Gastrocnemius medialis (tissue), 4 donors: ENCODE results near the gene BARX2. TPM values are rescaled to one million over a fixed set of nuclear protein-coding genes. Genes with fewer than 3 reads are reported as not detected.

Source experiments
- ATAC-seq, 2 donors: fragments of 150-250 bp; one replicate each; pipeline ENCODE4 v1.9.1; 2016
- DNase-seq, 2 donors: peaks; one replicate each; pipeline ENCODE4 v3.0.0-alpha.2; 2019
- H3K27ac ChIP-seq, 4 donors: fragments of 200-600 bp; sonication (generic); 1 replicate in 1 of 4; 2 replicates in 3 of 4; pipeline ENCODE4 v1.5.1; 2016 to 2018; ENCODE audit warnings: mild to moderate bottlenecking in 2 of 4, moderate library complexity in 1 of 4
- H3K27me3 ChIP-seq, 3 donors: fragments of 200-600 bp; sonication (generic) in 2 of 3; 1 replicate in 1 of 3; 2 replicates in 2 of 3; pipeline versions ENCODE4 v1.5.1 to v1.6.0; 2016 to 2019; ENCODE audit warnings: mild to moderate bottlenecking in 1 of 3, moderate library complexity in 1 of 3
- H3K36me3 ChIP-seq, 2 donors: fragments of 200-600 bp; sonication (generic) in 1 of 2; one replicate each; pipeline ENCODE4 v1.5.1; 2017 to 2018
- H3K4me1 ChIP-seq, 2 donors: fragments of 200-600 bp; sonication (generic) in 1 of 2; one replicate each; pipeline ENCODE4 v1.5.1; 2016 to 2017; ENCODE audit warnings: mild to moderate bottlenecking in 2 of 2
- H3K4me3 ChIP-seq, 4 donors: fragments of 200-600 bp; sonication (generic) in 3 of 4; 1 replicate in 1 of 4; 2 replicates in 3 of 4; pipeline ENCODE4 v1.5.1; 2016 to 2019; ENCODE audit warnings: mild to moderate bottlenecking in 2 of 4
- H3K9me3 ChIP-seq, 3 donors: fragments of 200-600 bp; sonication (generic) in 2 of 3; 1 replicate in 1 of 3; 2 replicates in 2 of 3; pipeline ENCODE4 v1.5.1; 2016 to 2019
- POLR2A ChIP-seq, 2 donors: fragments of 450-650 bp; IDR thresholded peaks; one replicate each; pipeline ENCODE4 v1.6.1; 2017; ENCODE audit warnings: antibody characterized with exemption in 2 of 2, mild to moderate bottlenecking in 2 of 2, moderate library complexity in 2 of 2
- in situ Hi-C, 4 donors: fragments of 200-750 bp; cut with MboI; loops; one replicate each; pipeline versions ENCODE4 v1.15.0 to v1.8.0; 2017; ENCODE audit warnings: low sequenced_read_pairs in 4 of 4
- intact Hi-C: fragments of 100-400 bp; cut with DNase I; formaldehyde crosslinking; loops from one replicate; pipeline ENCODE4 v1.15.1; 2023; ENCODE audit warnings: low total_unique reads
- total RNA-seq, 4 donors: library from RNA; depleted of rRNA; stranded (reverse); fragments of >200 nt; gene quantifications; one replicate each; pipeline versions ENCODE4 v1.1.0 to v1.2.3, GENCODE V29; 2016
- TF ChIP-seq, protein P1 (sequence below), 5 experiments: fragments of 450-650 bp in 3 of 5; fragments of 200-600 bp in 2 of 5; sonication (generic) in 2 of 5; IDR thresholded peaks in 4 of 5; conservative IDR thresholded peaks in 1 of 5; 1 replicate in 4 of 5; 2 replicates in 1 of 5; pipeline ENCODE4 v1.5.1; 2016 to 2019; ENCODE audit warnings: antibody characterized with exemption in 5 of 5, mild to moderate bottlenecking in 3 of 5, moderate library complexity in 3 of 5

BARX2 gene
- total RNA-seq, 4 donors from 2014 or later: 1.2 to 4.4 TPM; not detected in 2

DNA sequence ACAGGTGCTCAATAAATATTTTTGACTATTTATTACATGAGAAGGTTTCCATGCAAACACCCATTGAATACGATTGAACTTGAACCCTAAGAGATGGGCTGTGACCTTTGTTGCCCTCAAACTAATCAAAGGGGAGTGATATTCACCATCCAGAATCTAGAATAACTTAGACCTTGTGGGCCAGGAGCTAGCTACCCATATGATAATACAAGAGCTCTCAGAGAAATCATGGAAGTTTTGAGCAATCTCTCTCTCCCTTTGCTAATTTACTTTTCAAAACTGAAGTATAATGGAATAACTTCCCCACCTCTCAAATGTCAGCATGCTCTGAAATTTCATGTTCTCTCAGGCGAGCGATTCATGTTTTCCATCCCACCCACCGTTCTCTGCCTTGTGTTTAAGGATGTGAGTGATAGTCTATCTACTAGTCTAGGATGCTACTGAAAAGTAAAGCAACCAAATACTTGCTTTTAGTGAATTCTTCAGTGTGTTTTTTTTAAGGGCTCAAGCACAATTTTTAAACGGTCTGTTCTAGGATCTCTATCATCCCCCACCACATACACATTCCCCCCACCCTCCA, 33.3 kb downstream of the BARX2 start:
- no peak for DNase-seq
- in situ Hi-C loops: no loop called here

DNA sequence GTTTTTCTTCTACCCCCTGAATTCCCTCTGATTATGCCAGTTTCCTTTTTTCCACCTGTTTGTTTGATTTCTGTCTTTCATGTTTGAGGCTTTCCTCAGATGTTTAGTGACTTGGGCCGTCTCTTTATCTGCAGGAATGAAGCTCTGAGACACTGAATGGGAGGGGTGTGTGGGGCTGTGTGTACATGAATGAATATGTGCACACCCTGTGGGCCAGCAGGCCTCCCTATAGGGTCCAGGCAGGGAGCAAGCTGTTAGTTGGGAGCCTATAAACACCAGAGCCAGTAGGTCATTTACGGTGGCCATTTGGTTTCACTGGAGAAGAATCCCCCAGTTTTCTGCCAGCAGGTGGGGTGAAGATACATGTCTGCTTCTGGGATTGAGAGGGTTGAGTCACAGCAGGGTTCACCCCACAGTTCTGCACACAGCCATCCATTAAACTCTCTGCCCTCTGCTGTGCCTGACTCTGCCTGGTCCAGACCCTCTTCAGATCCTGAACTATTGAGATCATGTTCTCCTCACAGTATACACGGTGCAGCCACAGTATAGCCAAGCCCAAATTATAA, 34.8 kb downstream of the BARX2 start:
- ATAC-seq (no peak), DNase-seq (no peak)
- Histone ChIP-seq H3K9me3 (no peaks in the 10 kb centered on the region), H3K27me3 (no peaks in the 10 kb centered on the region), H3K4me1 (no peaks in the 10 kb centered on the region), H3K27ac (no peak overlapping the region), H3K4me3 (no peak overlapping the region), H3K36me3 (no peaks in the 10 kb centered on the region)
- intact Hi-C loops (no loop called here), in situ Hi-C loops (no loop called here)
- TF ChIP-seq, protein P1, sequence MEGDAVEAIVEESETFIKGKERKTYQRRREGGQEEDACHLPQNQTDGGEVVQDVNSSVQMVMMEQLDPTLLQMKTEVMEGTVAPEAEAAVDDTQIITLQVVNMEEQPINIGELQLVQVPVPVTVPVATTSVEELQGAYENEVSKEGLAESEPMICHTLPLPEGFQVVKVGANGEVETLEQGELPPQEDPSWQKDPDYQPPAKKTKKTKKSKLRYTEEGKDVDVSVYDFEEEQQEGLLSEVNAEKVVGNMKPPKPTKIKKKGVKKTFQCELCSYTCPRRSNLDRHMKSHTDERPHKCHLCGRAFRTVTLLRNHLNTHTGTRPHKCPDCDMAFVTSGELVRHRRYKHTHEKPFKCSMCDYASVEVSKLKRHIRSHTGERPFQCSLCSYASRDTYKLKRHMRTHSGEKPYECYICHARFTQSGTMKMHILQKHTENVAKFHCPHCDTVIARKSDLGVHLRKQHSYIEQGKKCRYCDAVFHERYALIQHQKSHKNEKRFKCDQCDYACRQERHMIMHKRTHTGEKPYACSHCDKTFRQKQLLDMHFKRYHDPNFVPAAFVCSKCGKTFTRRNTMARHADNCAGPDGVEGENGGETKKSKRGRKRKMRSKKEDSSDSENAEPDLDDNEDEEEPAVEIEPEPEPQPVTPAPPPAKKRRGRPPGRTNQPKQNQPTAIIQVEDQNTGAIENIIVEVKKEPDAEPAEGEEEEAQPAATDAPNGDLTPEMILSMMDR (IDR thresholded peaks at IDR 0.05 in 4 of 5, conservative IDR thresholded peaks at IDR 0.05 in 1 of 5): no peak
- no peak for TF ChIP-seq POLR2A (IDR thresholded peaks at IDR 0.05)

More for the DNA sequence above, 33.3 kb downstream of the BARX2 start:
- H3K27ac ChIP-seq: no peak overlapping the region
- intact Hi-C loops: no loop called here
- no peaks in the 10 kb centered on the region for H3K36me3 ChIP-seq
- no peak for TF ChIP-seq POLR2A (IDR thresholded peaks at IDR 0.05)
- TF ChIP-seq, protein P1 (IDR thresholded peaks at IDR 0.05 in 4 of 5, conservative IDR thresholded peaks at IDR 0.05 in 1 of 5): no peak
- H3K4me3 ChIP-seq: no peak overlapping the region
- no peak for ATAC-seq
- no peaks in the 10 kb centered on the region for H3K27me3 ChIP-seq
- no peaks in the 10 kb centered on the region for H3K9me3 ChIP-seq
- no peaks in the 10 kb centered on the region for H3K4me1 ChIP-seq

GRCh38 chr11:129412494-129412893, 36.8 kb downstream of the BARX2 start:
- no peak overlapping the region for H3K27ac ChIP-seq
- no peaks in the 10 kb centered on the region for H3K4me1 ChIP-seq
- TF ChIP-seq POLR2A (IDR thresholded peaks at IDR 0.05): no peak
- TF ChIP-seq, protein P1 (IDR thresholded peaks at IDR 0.05 in 4 of 5, conservative IDR thresholded peaks at IDR 0.05 in 1 of 5): no peak
- no peaks in the 10 kb centered on the region for H3K27me3 ChIP-seq
- H3K36me3 ChIP-seq: no peaks in the 10 kb centered on the region
- intact Hi-C loops (no loop called here), in situ Hi-C loops (no loop called here)
- DNase-seq (no peak), ATAC-seq (no peak)
- no peaks in the 10 kb centered on the region for H3K9me3 ChIP-seq
- H3K4me3 ChIP-seq: no peak overlapping the region

DNA sequence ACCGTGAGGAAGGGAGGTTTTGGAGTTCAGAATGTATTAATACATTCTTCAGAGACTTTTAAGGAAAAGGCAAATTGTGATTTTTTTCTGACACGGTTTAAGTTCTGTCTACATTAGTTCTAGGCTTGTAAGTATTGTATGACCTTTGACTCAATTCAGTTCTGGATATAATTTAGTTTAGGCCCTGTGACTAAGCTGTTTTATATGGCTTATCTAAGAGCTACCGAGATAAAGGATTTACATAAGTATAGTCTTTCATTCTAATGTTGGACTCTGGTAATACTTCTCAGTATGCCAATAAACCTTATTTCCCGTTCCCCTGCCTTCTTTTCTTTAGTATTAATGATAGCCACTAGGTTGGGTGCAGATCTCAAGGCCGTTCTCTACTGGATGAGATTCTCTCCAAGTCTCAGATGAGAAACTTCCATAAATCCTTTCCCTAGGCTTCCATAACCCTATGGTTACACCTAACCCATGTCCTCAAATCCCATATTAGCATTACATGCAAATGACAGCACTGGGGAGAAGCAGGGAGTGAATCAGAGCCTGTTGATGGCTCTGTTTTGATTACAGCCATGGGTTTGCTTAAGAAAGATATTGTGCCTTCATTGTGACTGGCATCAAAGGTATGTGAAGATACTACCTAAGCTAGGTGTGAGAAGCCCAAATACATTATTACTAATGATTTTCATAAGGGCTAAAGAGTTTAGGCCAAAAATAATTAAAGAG, 38.7 kb downstream of the BARX2 start:
- H3K27ac ChIP-seq: no peak overlapping the region
- no peaks in the 10 kb centered on the region for H3K36me3 ChIP-seq
- no peaks in the 10 kb centered on the region for H3K27me3 ChIP-seq
- ATAC-seq (no peak), DNase-seq (no peak)
- in situ Hi-C loops: no loop called here
- TF ChIP-seq, protein P1 (IDR thresholded peaks at IDR 0.05 in 4 of 5, conservative IDR thresholded peaks at IDR 0.05 in 1 of 5): no peak
- no peak for TF ChIP-seq POLR2A (IDR thresholded peaks at IDR 0.05)
- no peak overlapping the region for H3K4me3 ChIP-seq
- intact Hi-C loops: no loop called here
- no peaks in the 10 kb centered on the region for H3K4me1 ChIP-seq
- H3K9me3 ChIP-seq: no peaks in the 10 kb centered on the region
